Measurements from ENCODE around the gene SYTL3. TPM values are rescaled to one million over a fixed set of nuclear protein-coding genes. Genes with fewer than 3 reads are reported as not detected.

The SYTL3 gene, protein sequence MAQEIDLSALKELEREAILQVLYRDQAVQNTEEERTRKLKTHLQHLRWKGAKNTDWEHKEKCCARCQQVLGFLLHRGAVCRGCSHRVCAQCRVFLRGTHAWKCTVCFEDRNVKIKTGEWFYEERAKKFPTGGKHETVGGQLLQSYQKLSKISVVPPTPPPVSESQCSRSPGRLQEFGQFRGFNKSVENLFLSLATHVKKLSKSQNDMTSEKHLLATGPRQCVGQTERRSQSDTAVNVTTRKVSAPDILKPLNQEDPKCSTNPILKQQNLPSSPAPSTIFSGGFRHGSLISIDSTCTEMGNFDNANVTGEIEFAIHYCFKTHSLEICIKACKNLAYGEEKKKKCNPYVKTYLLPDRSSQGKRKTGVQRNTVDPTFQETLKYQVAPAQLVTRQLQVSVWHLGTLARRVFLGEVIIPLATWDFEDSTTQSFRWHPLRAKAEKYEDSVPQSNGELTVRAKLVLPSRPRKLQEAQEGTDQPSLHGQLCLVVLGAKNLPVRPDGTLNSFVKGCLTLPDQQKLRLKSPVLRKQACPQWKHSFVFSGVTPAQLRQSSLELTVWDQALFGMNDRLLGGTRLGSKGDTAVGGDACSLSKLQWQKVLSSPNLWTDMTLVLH
- total RNA-seq (2014; rRNA removed; shearing (Covaris generic)): 0.08 and 0.29 TPM in 2 replicates

GRCh38 chr6:158649289-158650143 is at the start of gene SYTL3:
Gene SYTL3, plus strand, starts transcription at chr6:158650054. Its CDS starts 13,215 bp downstream, at chr6:158663269.

DNA sequence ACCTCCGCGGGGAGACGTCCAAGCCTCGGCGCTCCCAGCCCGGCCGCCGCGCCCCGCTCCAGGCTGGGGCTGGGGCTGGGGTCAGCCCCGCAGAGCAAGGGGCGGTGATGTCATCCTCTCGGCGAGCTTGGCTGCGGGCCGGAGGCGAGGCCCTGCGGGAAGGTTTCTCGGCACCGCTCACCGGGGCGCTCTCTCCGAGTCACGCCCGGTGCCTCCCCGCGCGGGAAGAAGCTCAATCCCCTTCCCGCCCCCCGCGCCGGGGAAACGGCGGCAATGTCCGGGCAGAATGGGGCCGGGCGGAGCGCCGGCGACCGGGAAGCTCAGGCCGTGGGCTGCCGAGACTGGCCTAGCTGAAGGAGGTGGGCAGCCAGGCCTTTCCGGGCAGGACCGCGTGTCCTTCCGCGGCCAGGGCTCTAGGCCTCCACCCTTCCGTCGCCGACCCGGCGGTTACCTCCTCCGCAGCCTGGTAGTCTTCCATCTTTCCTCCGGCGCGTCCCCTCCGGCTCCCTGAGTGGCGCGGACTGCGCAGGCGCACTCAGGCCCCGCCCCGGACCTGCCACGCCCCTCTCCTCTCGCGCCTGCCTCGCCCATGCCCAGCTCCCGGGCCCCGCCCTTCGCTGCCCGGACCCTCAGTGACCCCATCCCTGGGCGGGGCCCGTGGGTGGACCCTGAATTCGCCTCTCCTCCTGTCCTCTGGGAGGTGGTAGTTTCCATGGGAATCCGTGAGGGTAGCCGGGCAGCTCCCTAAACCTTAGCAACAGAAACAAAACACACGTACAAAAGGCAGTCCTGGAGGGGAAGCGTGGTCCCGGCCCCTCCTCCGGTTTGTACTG is 5.4 kb upstream of the SYTL3 start, which contains the start of gene DYNLT1:
DYNLT1 (minus strand) TSS at position 513 of the 833 bp plus-strand sequence; CDS start at position 478, 35 bp downstream.

Small RNA genes lying within 50 kb of the gene (small RNA-seq; reads per million reads assigned to genes)
- gene MIR3918 (not detected), gene MIR7161 (not detected)

Other genes with a start within 250 kb of the SYTL3 start
- gene TMEM181, start 90.0 kb upstream of the SYTL3 start, total RNA-seq (2014; rRNA removed; shearing (Covaris generic)): 15.0 and 17.7 TPM in 2 replicates
- 35.6 and 46.2 TPM in 2 replicates for gene DYNLT1, start 5.3 kb upstream of the SYTL3 start, total RNA-seq (2014; rRNA removed; shearing (Covaris generic))
- 131 and 139 TPM in 2 replicates for gene EZR, start 169.3 kb downstream of the SYTL3 start, total RNA-seq (2014; rRNA removed; shearing (Covaris generic))